Effector CD8-positive, alpha-beta T cell (primary cell): ENCODE data around the gene DLX6.

ENCODE experiments used
- DNase-seq: peaks from one replicate; lab custom pipeline; 2025; lab: John Stamatoyannopoulos, UW
- total RNA-seq, 4 experiments: gene quantifications; one replicate each; lab custom pipeline; 2026; lab: John Stamatoyannopoulos, UW

The DLX6 gene
- 0 reads per million in 4 experiments for total RNA-seq

- no peak for DNase-seq
Observed at GRCh38 chr7:97005183-97006054, at the start of gene DLX6. TSS of gene DLX6 (plus strand) at chr7:97005553. CDS start at chr7:97005978, 425 bp downstream.

- DNase-seq: no peak
Observed at GRCh38 chr7:96959135-96959534, 46.2 kb upstream of the DLX6 start.

- DNase-seq: no peak
Observed at GRCh38 chr7:96962221-96962885, 43.0 kb upstream of the DLX6 start.

GRCh38 chr7:96968981-96969380 lies 36.4 kb upstream of the DLX6 start:
- DNase-seq: no peak

GRCh38 chr7:96970739-96971138 lies 34.6 kb upstream of the DLX6 start:
- DNase-seq: no peak

- DNase-seq: no peak
Observed at GRCh38 chr7:96973986-96974385, 31.4 kb upstream of the DLX6 start.

- no peak for DNase-seq
Observed at GRCh38 chr7:96976106-96976505, 29.2 kb upstream of the DLX6 start.

- DNase-seq: no peak
Observed at GRCh38 chr7:96977445-96977844, 27.9 kb upstream of the DLX6 start.

- no peak for DNase-seq
Observed at GRCh38 chr7:96979551-96980276, 25.6 kb upstream of the DLX6 start.

- no peak for DNase-seq
Observed at GRCh38 chr7:96982586-96982985, 22.8 kb upstream of the DLX6 start.

GRCh38 chr7:96985992-96986391 lies 19.4 kb upstream of the DLX6 start:
- no peak for DNase-seq

GRCh38 chr7:96986901-96987300 lies 18.5 kb upstream of the DLX6 start:
- DNase-seq: no peak

- no peak for DNase-seq
Observed at GRCh38 chr7:96987719-96988118, 17.6 kb upstream of the DLX6 start.

- DNase-seq: no peak
Observed at GRCh38 chr7:96989241-96989858, 16.0 kb upstream of the DLX6 start.

GRCh38 chr7:96989859-96990317 lies 15.5 kb upstream of the DLX6 start:
- no peak for DNase-seq

GRCh38 chr7:96991546-96992191 lies 13.7 kb upstream of the DLX6 start:
- DNase-seq: no peak

GRCh38 chr7:96992192-96993005 lies 13.0 kb upstream of the DLX6 start:
- DNase-seq: no peak

- DNase-seq: no peak
Observed at GRCh38 chr7:96993094-96993865, 12.1 kb upstream of the DLX6 start.

GRCh38 chr7:96993980-96994379 lies 11.4 kb upstream of the DLX6 start:
- no peak for DNase-seq
